K562 (cell line): ENCODE results near the gene CAPRIN1. TPM values are rescaled to one million over a fixed set of nuclear protein-coding genes. Genes with fewer than 3 reads are reported as not detected.

ENCODE experiments used
- EP300 ChIP-seq: IDR thresholded peaks from 2 replicates; pipeline ENCODE4 v1.6.1; 2012; ENCODE audit warnings: low read length, improper control_type of control experiment
- FOXA1 ChIP-seq: fragments of 450-650 bp; IDR thresholded peaks from 2 replicates; pipeline ENCODE4 v1.6.1; 2016; ENCODE audit warnings: mild to moderate bottlenecking, borderline replicate concordance
- HEY1 ChIP-seq: fragments of 250-450 bp; sonication (Bioruptor Pico); IDR thresholded peaks from 2 replicates; pipeline ENCODE4 v1.5.0; 2020; ENCODE audit warnings: mild to moderate bottlenecking, moderate library complexity, borderline replicate concordance
- KLF1 ChIP-seq: fragments of 450-650 bp; IDR thresholded peaks from 2 replicates; pipeline ENCODE4 v1.6.1; 2016; ENCODE audit warnings: missing genetic modification characterization, missing compliant biosample characterization
- MTA3 ChIP-seq: fragments of 450-650 bp; formaldehyde crosslinking; IDR thresholded peaks from 2 replicates; pipeline ENCODE4 v1.6.1; 2017; ENCODE audit warnings: mild to moderate bottlenecking, borderline replicate concordance
- POLR3G ChIP-seq: IDR thresholded peaks from 2 replicates; pipeline ENCODE4 v1.6.1; 2011; ENCODE audit not compliant: insufficient read length, insufficient replicate concordance; ENCODE audit errors: extremely low read depth
- polyA plus RNA-seq, 8 experiments: library from polyadenylated mRNA; depleted of rRNA in 4 of 8; stranded (reverse) in 5 of 8; unstranded in 3 of 8; fragments of >200 nt; fragmentation: Nextera tagmentation in 2 of 8; fragmentation: Illumina TruSeq in 1 of 8; extraction: Ambion mirVana in 2 of 8; extraction: Trizol in 1 of 8; gene quantifications; 2 replicates each; pipeline versions ENCODE4 v1.2.1 to v1.2.3, GENCODE V29; 2011 to 2014; ENCODE audit warnings: inconsistent platforms in 1 of 8, missing spikeins in 1 of 8
- total RNA-seq, 7 experiments: library from RNA; depleted of rRNA in 6 of 7; stranded (reverse); fragments of >200 nt in 6 of 7; fragmentation: Illumina TruSeq in 2 of 7; extraction: Trizol in 2 of 7; gene quantifications; 2 replicates each; pipeline versions ENCODE4 v1.2.1 to v1.2.3, GENCODE V29; 2011 to 2021; ENCODE audit warnings: low replicate concordance in 1 of 7
- TF ChIP-seq, protein P1 (sequence below): fragments of 150-350 bp; IDR thresholded peaks from 2 replicates; pipeline ENCODE4 v1.6.1; 2014; ENCODE audit warnings: low read depth, mild to moderate bottlenecking, low read length, borderline replicate concordance
- TF ChIP-seq, protein P2 (sequence below): fragments of 250-450 bp; sonication (Bioruptor Pico); IDR thresholded peaks from 2 replicates; pipeline ENCODE4 v1.8.0; 2022; ENCODE audit warnings: moderate library complexity, mild to moderate bottlenecking, inconsistent platforms
- TF ChIP-seq, protein P3 (sequence below): fragments of 450-650 bp; conservative IDR thresholded peaks from 2 replicates; pipeline ENCODE4 v1.6.1; 2016; ENCODE audit warnings: missing genetic modification characterization, low read depth, mild to moderate bottlenecking, control low read depth, missing compliant biosample characterization
- TF ChIP-seq, protein P4 (sequence below): fragments of 450-650 bp; IDR thresholded peaks from 2 replicates; pipeline ENCODE4 v1.6.1; 2017; ENCODE audit warnings: antibody characterized with exemption, mild to moderate bottlenecking

Gene CAPRIN1
- total and polyA plus RNA-seq, 9 of the 15 experiments (the other 6 are each of a cell fraction or from before 2014, with no cell fraction given): 49.6 to 271 (median 244) TPM

DNA sequence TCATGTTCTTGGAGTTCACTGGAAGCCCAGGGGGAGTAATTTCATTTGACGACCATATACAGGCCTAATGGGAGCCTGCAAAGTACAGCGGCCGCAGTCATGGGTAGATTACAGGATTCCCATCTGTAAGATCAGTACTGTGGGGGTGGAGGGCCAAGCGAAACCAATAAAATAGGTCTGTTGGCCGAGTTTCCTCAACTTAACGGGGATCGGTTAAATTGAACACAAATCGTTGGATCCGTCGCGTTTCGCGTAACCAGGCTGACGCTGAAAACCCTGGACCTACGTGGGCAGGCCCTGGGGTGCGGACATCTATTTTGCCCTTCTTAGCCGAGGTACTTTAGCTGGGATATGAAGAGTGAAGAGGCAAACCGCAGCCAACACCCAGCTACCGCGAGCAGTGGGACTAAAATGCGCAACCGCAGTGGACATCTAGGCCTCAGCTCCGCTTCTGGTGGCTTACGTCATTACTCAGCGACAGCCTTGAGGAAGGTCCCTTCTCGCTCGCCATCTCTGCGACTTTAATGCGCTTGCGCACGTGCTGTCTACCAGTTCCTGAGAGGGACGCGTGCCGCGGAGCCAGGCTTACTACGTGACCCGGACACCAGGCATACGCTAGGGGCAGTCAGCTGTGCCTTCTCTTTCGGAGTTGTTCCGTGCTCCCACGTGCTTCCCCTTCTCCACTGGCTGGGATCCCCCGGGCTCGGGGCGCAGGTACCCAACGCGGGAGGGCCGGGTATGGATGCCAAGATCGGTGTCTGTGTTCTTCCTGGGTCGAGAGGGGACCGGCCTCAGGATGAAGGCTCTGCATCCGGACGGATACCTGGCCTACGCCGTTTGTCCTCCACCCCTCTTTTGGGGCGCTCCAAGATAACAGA is 53.8 kb downstream of the CAPRIN1 start, which contains the start of gene NAT10 (continued):
- TF ChIP-seq, protein P1, sequence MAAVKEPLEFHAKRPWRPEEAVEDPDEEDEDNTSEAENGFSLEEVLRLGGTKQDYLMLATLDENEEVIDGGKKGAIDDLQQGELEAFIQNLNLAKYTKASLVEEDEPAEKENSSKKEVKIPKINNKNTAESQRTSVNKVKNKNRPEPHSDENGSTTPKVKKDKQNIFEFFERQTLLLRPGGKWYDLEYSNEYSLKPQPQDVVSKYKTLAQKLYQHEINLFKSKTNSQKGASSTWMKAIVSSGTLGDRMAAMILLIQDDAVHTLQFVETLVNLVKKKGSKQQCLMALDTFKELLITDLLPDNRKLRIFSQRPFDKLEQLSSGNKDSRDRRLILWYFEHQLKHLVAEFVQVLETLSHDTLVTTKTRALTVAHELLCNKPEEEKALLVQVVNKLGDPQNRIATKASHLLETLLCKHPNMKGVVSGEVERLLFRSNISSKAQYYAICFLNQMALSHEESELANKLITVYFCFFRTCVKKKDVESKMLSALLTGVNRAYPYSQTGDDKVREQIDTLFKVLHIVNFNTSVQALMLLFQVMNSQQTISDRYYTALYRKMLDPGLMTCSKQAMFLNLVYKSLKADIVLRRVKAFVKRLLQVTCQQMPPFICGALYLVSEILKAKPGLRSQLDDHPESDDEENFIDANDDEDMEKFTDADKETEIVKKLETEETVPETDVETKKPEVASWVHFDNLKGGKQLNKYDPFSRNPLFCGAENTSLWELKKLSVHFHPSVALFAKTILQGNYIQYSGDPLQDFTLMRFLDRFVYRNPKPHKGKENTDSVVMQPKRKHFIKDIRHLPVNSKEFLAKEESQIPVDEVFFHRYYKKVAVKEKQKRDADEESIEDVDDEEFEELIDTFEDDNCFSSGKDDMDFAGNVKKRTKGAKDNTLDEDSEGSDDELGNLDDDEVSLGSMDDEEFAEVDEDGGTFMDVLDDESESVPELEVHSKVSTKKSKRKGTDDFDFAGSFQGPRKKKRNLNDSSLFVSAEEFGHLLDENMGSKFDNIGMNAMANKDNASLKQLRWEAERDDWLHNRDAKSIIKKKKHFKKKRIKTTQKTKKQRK: no peak
- TF ChIP-seq POLR3G (no peak), FOXA1 (no peak), KLF1 (tag) (no peak; the same call in none of the 2 replicates), EP300 (no peak; the same call in 1 of the 2 replicates), HEY1 (CRISPR knock-in tag) (no peak), MTA3 (peak; percentile 91)
- TF ChIP-seq, protein P2, sequence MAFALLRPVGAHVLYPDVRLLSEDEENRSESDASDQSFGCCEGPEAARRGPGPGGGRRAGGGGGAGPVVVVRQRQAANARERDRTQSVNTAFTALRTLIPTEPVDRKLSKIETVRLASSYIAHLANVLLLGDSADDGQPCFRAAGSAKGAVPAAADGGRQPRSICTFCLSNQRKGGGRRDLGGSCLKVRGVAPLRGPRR (CRISPR knock-in tag): no peak
- TF ChIP-seq, protein P3, sequence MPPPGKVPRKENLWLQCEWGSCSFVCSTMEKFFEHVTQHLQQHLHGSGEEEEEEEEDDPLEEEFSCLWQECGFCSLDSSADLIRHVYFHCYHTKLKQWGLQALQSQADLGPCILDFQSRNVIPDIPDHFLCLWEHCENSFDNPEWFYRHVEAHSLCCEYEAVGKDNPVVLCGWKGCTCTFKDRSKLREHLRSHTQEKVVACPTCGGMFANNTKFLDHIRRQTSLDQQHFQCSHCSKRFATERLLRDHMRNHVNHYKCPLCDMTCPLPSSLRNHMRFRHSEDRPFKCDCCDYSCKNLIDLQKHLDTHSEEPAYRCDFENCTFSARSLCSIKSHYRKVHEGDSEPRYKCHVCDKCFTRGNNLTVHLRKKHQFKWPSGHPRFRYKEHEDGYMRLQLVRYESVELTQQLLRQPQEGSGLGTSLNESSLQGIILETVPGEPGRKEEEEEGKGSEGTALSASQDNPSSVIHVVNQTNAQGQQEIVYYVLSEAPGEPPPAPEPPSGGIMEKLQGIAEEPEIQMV (tag): peak; percentile 43; the same call in 1 of the 2 replicates
- TF ChIP-seq, protein P4, sequence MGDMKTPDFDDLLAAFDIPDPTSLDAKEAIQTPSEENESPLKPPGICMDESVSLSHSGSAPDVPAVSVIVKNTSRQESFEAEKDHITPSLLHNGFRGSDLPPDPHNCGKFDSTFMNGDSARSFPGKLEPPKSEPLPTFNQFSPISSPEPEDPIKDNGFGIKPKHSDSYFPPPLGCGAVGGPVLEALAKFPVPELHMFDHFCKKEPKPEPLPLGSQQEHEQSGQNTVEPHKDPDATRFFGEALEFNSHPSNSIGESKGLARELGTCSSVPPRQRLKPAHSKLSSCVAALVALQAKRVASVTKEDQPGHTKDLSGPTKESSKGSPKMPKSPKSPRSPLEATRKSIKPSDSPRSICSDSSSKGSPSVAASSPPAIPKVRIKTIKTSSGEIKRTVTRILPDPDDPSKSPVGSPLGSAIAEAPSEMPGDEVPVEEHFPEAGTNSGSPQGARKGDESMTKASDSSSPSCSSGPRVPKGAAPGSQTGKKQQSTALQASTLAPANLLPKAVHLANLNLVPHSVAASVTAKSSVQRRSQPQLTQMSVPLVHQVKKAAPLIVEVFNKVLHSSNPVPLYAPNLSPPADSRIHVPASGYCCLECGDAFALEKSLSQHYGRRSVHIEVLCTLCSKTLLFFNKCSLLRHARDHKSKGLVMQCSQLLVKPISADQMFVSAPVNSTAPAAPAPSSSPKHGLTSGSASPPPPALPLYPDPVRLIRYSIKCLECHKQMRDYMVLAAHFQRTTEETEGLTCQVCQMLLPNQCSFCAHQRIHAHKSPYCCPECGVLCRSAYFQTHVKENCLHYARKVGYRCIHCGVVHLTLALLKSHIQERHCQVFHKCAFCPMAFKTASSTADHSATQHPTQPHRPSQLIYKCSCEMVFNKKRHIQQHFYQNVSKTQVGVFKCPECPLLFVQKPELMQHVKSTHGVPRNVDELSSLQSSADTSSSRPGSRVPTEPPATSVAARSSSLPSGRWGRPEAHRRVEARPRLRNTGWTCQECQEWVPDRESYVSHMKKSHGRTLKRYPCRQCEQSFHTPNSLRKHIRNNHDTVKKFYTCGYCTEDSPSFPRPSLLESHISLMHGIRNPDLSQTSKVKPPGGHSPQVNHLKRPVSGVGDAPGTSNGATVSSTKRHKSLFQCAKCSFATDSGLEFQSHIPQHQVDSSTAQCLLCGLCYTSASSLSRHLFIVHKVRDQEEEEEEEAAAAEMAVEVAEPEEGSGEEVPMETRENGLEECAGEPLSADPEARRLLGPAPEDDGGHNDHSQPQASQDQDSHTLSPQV: no peak
